ENCODE results near the gene GPHA2. TPM values are rescaled to one million over a fixed set of nuclear protein-coding genes. Genes with fewer than 3 reads are reported as not detected.

Gene GPHA2
- total RNA-seq, 2 experiments from 2014 or later = 0.49 to 0.56 TPM

- Mint-ChIP-seq H3K36me3 (ENCODE audit: low read depth) (no peaks in the 10 kb centered on the region), H3K4me1 (ENCODE audit: low read depth) (no peaks in the 10 kb centered on the region), H3K9me3 (no peaks in the 10 kb centered on the region), H3K27ac (no peak overlapping the region), H3K27me3 (peaks cover 10% of the 10 kb centered on the region), H3K4me3 (no peak overlapping the region)
- DNase-seq (no peak), ATAC-seq (ENCODE audit: poor library complexity) (no peak)
- CTCF ChIA-PET = no interaction called here
- H3K36me3 ChIP-seq (ENCODE audit: insufficient read depth, low read length) = no peaks in the 10 kb centered on the region
- POLR2A ChIA-PET = no interaction called here
- intact Hi-C loops (cut with DNase I, micrococcal nuclease) = no loop called here
- H3K27ac ChIP-seq (ENCODE audit: low read depth in 1 of 2, low read length in 2 of 2) = no peak overlapping the region
- H3K4me3 ChIP-seq (ENCODE audit: low read length) = no peak overlapping the region
- H3K9me3 ChIP-seq (ENCODE audit: control insufficient read depth in 1 of 2, insufficient read depth in 1 of 2, low read length in 2 of 2) = no peaks in the 10 kb centered on the region
- no peak for TF ChIP-seq CTCF (IDR thresholded peaks at IDR 0.05)
- H3K27me3 ChIP-seq (ENCODE audit: control insufficient read depth in 1 of 2, insufficient read depth in 2 of 2, low read length in 2 of 2) = no peaks in the 10 kb centered on the region
- no peaks in the 10 kb centered on the region for H3K4me1 ChIP-seq (ENCODE audit: insufficient read depth, low read length)
Measured at GRCh38 chr11:64951529-64951928, 15.8 kb upstream of the GPHA2 start.

GRCh38 chr11:64947208-64947814 is 11.6 kb upstream of the GPHA2 start:
- TF ChIP-seq CTCF (IDR thresholded peaks at IDR 0.05) = no peak
- H3K4me3 Mint-ChIP-seq = no peak overlapping the region
- no peak for DNase-seq
- H3K36me3 ChIP-seq (ENCODE audit: insufficient read depth, low read length) = no peaks in the 10 kb centered on the region
- H3K27me3 Mint-ChIP-seq = peaks cover 5% of the 10 kb centered on the region
- no peaks in the 10 kb centered on the region for H3K9me3 Mint-ChIP-seq
- ATAC-seq (ENCODE audit: poor library complexity) = no peak
- no peaks in the 10 kb centered on the region for H3K4me1 Mint-ChIP-seq (ENCODE audit: low read depth)
- H3K9me3 ChIP-seq (ENCODE audit: control insufficient read depth in 1 of 2, insufficient read depth in 1 of 2, low read length in 2 of 2) = no peaks in the 10 kb centered on the region
- no peak overlapping the region for H3K27ac ChIP-seq (ENCODE audit: low read depth in 1 of 2, low read length in 2 of 2)
- H3K36me3 Mint-ChIP-seq (ENCODE audit: low read depth) = no peaks in the 10 kb centered on the region
- intact Hi-C loops (cut with DNase I, micrococcal nuclease) = no loop called here
- no peaks in the 10 kb centered on the region for H3K27me3 ChIP-seq (ENCODE audit: control insufficient read depth in 1 of 2, insufficient read depth in 2 of 2, low read length in 2 of 2)
- ChIA-PET CTCF (no interaction called here), POLR2A (no interaction called here)
- H3K4me1 ChIP-seq (ENCODE audit: insufficient read depth, low read length) = no peaks in the 10 kb centered on the region
- no peak overlapping the region for H3K27ac Mint-ChIP-seq
- no peak overlapping the region for H3K4me3 ChIP-seq (ENCODE audit: low read length)

- Mint-ChIP-seq H3K4me1 (ENCODE audit: low read depth) (no peaks in the 10 kb centered on the region), H3K27ac (no peak overlapping the region), H3K36me3 (ENCODE audit: low read depth) (peaks cover 24% of the 10 kb centered on the region), H3K4me3 (no peak overlapping the region), H3K27me3 (peaks cover 3% of the 10 kb centered on the region), H3K9me3 (no peaks in the 10 kb centered on the region)
- Histone ChIP-seq H3K27me3 (ENCODE audit: control insufficient read depth in 1 of 2, insufficient read depth in 2 of 2, low read length in 2 of 2) (no peaks in the 10 kb centered on the region), H3K4me1 (ENCODE audit: insufficient read depth, low read length) (no peaks in the 10 kb centered on the region), H3K9me3 (ENCODE audit: control insufficient read depth in 1 of 2, insufficient read depth in 1 of 2, low read length in 2 of 2) (no peaks in the 10 kb centered on the region), H3K4me3 (ENCODE audit: low read length) (no peak overlapping the region), H3K36me3 (ENCODE audit: insufficient read depth, low read length) (peaks cover 19% of the 10 kb centered on the region), H3K27ac (ENCODE audit: low read depth in 1 of 2, low read length in 2 of 2) (no peak overlapping the region)
- ChIA-PET POLR2A (interaction anchor here (1.1 kb wide), 1 partner anchor 11 kb away, joined by 5 read pairs; the partner anchor contains the start of gene PPP2R5B), CTCF (no interaction called here)
- ATAC-seq (ENCODE audit: poor library complexity) = no peak
- DNase-seq = no peak
- intact Hi-C loops (cut with DNase I, micrococcal nuclease) = loop anchor here in 1 of 2 experiments (5.0 kb wide), 1 partner anchor 66 kb away; no protein-coding TSS in a partner anchor
- no peak for TF ChIP-seq CTCF (IDR thresholded peaks at IDR 0.05)
Measured at GRCh38 chr11:64936539-64936938, 846 bp upstream of the GPHA2 start.
